GM11168 (cell line): ENCODE data around the gene SNTG2.
"Not testable (repeated sequence)": the region's sequence is repeated elsewhere in the genome, so short reads cannot be mapped to it uniquely, and the experiment has no call there.

Experiments used
- in situ Hi-C: fragments of 300-500 bp; cut with MboI; formaldehyde crosslinking; loops from one replicate; pipeline ENCODE4 v1.12.0; 2022; ENCODE audit warnings: low sequenced_read_pairs; ENCODE audit not compliant: unreplicated experiment

The SNTG2 gene

GRCh38 chr2:1387954-1388725 lies 437.5 kb downstream of the SNTG2 start:
- in situ Hi-C loops: not testable (repeated sequence)

- in situ Hi-C loops: not testable (repeated sequence)
Measured at GRCh38 chr2:1390118-1390517, 439.5 kb downstream of the SNTG2 start.

GRCh38 chr2:1393321-1393720 lies 442.7 kb downstream of the SNTG2 start:
- in situ Hi-C loops: no loop called here

- in situ Hi-C loops: no loop called here
Measured at GRCh38 chr2:1394709-1395408, 444.2 kb downstream of the SNTG2 start.

GRCh38 chr2:1397350-1397749 lies 446.7 kb downstream of the SNTG2 start:
- in situ Hi-C loops: no loop called here

GRCh38 chr2:1398191-1398590 lies 447.5 kb downstream of the SNTG2 start:
- in situ Hi-C loops: no loop called here

- in situ Hi-C loops: no loop called here
Measured at GRCh38 chr2:1400943-1401735, 450.5 kb downstream of the SNTG2 start.

GRCh38 chr2:1402064-1402463 lies 451.4 kb downstream of the SNTG2 start:
- in situ Hi-C loops: no loop called here

- in situ Hi-C loops: no loop called here
Measured at GRCh38 chr2:1403565-1403964, 452.9 kb downstream of the SNTG2 start.

GRCh38 chr2:1405124-1405523 lies 454.5 kb downstream of the SNTG2 start:
- in situ Hi-C loops: no loop called here

GRCh38 chr2:1405967-1406366 lies 455.3 kb downstream of the SNTG2 start:
- in situ Hi-C loops: no loop called here

- in situ Hi-C loops: no loop called here
Measured at GRCh38 chr2:1406434-1406833, 455.8 kb downstream of the SNTG2 start.

GRCh38 chr2:1407950-1408675 lies 457.5 kb downstream of the SNTG2 start:
- in situ Hi-C loops: no loop called here

GRCh38 chr2:1413156-1413710 lies 462.6 kb downstream of the SNTG2 start, which contains the start of gene TPO:
TSS of gene TPO (plus strand) at chr2:1413463. CDS start at chr2:1414409, 946 bp downstream.
- in situ Hi-C loops: no loop called here

- in situ Hi-C loops: no loop called here
Measured at GRCh38 chr2:1414121-1414520, 463.5 kb downstream of the SNTG2 start.

- in situ Hi-C loops: not testable (repeated sequence)
Measured at GRCh38 chr2:1414901-1415300, 464.3 kb downstream of the SNTG2 start.

GRCh38 chr2:1415501-1415900 lies 464.9 kb downstream of the SNTG2 start:
- in situ Hi-C loops: no loop called here
